Measurements from ENCODE around the gene CD300H. TPM values are rescaled to one million over a fixed set of nuclear protein-coding genes. Genes with fewer than 3 reads are reported as not detected.
"Not testable (repeated sequence)": the region's sequence is repeated elsewhere in the genome, so short reads cannot be mapped to it uniquely, and the experiment has no call there.

CD300H gene
- total RNA-seq, 1 donor from 2014 or later, result not detected

DNA sequence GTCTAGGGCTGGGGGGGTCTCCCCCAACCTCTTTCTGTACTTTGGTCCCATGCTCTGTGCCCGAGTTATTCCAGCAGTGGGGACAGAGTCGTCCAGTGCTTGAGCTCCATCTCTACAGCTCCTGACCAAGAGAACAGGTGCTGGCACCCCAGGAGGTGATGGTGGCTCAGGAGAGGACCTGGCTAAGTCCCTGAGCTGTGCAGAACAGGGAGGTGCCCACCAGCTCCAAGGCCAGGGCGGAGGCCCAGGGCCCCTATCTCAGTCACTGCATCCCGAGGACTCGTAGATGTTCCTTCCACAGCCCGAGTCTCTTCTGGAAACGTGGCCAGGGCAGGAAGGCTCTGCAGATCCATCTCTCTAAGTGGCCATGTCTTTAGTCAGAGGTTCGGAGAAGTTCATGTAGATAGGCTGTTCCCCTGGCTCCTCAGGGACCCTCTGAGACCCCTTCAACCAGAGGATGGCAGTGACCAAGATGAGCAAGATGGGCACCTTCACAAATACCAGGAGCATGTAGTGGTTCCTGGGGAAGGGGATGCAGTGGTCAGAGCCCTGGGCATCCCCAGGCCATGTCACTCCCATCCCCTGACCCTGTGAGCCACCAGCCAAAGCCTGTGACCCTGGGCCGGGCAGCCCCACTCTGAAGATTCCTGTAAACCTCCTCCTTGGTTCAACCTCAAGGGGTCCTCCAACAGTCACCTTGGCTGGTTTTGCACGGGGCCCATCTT lies 44.8 kb downstream of the CD300H start:
- no peak for DNase-seq (ENCODE audit: low read depth)
- H3K4me3 ChIP-seq (ENCODE audit: low read depth, low read length), result no peak overlapping the region
- TF ChIP-seq, protein P1, sequence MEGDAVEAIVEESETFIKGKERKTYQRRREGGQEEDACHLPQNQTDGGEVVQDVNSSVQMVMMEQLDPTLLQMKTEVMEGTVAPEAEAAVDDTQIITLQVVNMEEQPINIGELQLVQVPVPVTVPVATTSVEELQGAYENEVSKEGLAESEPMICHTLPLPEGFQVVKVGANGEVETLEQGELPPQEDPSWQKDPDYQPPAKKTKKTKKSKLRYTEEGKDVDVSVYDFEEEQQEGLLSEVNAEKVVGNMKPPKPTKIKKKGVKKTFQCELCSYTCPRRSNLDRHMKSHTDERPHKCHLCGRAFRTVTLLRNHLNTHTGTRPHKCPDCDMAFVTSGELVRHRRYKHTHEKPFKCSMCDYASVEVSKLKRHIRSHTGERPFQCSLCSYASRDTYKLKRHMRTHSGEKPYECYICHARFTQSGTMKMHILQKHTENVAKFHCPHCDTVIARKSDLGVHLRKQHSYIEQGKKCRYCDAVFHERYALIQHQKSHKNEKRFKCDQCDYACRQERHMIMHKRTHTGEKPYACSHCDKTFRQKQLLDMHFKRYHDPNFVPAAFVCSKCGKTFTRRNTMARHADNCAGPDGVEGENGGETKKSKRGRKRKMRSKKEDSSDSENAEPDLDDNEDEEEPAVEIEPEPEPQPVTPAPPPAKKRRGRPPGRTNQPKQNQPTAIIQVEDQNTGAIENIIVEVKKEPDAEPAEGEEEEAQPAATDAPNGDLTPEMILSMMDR (conservative IDR thresholded peaks at IDR 0.05; ENCODE audit: low read depth, low read length), result no peak

DNA sequence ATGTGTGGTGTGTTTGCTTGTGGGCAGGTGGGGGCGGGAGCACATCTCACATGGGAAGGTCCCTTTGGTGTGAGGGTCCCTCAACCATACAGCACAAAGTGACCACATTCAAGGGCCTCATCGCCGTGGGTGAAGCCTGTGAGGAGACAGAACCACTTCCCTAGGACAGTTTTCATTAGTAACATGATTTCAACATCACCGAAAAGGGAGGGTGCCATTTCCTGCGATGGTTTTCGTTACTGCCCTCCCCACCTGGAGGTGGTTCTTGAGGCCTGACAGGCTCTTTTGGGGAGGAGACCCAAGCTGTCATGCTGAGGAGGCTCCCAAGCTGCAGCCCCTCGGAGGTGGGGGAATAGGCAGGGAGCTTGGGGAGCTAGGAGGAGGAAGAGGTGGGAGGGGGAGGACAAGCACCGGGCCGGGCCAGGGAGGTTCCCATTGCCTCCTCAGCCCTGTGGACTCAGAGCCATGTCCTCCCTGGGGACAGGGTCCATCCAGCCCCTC lies 45.6 kb downstream of the CD300H start:
- H3K4me3 ChIP-seq (ENCODE audit: low read depth, low read length), result no peak overlapping the region
- TF ChIP-seq, protein P1 (conservative IDR thresholded peaks at IDR 0.05; ENCODE audit: low read depth, low read length), result no peak
- DNase-seq (ENCODE audit: low read depth), result no peak

DNA sequence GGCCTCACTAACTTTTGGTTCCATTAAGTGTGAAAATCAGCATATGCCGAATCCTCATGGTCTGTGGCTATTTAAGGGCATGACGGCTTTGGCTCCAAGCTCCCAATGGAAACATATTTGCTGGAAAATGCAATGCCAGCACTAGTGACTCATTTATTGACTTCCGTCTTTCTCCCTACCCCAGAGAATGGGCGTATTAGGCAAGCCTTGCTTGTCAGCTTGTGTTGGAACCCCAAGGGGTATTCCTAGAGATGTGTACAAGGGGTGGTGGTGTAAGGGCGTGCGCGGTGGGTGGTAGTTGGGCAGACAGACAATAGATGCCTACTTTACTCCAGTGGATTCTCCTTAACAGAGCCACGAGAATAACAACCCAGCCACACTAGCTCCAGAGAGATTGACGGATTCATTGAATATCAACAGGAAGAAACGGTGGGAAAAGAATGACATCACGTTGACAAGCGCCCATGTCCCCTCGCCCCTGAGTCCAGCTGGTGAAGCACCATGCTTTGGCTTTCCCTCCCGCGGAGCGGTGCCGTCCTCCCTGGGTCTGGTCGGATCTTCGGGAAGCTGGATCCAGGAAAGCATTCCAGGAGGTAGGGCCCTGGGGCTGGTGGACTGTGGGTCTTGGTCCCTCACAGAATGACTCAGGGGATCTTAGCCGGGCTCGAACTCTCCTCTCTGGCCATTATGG lies 46.4 kb downstream of the CD300H start:
- H3K4me3 ChIP-seq (ENCODE audit: low read depth, low read length), result no peak overlapping the region
- DNase-seq (ENCODE audit: low read depth), result no peak
- TF ChIP-seq, protein P1 (conservative IDR thresholded peaks at IDR 0.05; ENCODE audit: low read depth, low read length), result no peak

DNA sequence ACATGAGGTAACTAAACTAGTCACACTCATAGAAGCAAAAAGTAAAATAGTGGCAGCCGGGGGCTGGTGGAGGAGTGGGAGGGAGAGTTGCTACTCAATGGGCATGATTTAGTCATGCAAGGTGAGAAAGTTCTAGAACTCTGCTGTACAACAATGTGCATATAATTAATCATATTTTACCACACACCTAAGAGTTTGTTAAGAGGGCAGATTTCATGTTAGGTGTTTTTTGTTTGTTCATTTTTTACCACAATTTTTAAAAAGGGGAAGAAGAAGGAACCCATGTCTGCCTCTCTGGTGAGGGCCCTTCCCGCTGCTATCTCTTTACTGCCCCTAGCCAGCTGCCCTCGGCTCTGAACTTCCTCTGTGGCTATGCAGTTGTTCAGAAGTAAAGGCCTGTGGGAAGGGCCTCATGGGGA lies 47.3 kb downstream of the CD300H start:
- no peak for DNase-seq (ENCODE audit: low read depth)
- no peak overlapping the region for H3K4me3 ChIP-seq (ENCODE audit: low read depth, low read length)
- TF ChIP-seq, protein P1 (conservative IDR thresholded peaks at IDR 0.05; ENCODE audit: low read depth, low read length), result no peak

DNA sequence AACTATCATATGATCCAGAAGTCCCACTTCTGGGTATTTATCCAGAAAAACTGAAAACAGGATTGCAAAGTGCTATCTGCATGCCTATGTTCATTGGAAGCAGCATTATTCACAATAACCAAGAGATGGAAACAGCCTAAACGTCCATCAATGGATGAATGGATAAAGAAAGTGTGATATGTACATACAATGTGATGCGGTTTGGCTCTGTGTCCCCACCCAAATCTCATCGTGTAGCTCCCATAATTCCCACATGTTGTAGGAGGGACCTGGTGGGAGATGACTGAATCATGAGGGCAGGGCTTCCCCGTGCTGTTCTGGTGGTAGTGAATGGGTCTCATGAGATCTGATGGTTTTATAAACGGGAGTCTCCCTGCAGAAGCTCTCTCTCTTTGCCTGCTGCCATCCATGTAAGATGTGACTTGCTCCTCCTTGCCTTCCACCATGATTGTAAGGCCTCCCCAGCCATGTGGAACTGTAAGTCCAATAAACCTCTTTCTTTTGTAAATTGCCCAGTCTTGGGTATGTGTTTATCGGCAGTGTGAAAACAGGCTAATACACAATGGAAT lies 48.8 kb downstream of the CD300H start:
- DNase-seq (ENCODE audit: low read depth); H3K4me3 ChIP-seq (ENCODE audit: low read depth, low read length): not testable (repeated sequence)

DNA sequence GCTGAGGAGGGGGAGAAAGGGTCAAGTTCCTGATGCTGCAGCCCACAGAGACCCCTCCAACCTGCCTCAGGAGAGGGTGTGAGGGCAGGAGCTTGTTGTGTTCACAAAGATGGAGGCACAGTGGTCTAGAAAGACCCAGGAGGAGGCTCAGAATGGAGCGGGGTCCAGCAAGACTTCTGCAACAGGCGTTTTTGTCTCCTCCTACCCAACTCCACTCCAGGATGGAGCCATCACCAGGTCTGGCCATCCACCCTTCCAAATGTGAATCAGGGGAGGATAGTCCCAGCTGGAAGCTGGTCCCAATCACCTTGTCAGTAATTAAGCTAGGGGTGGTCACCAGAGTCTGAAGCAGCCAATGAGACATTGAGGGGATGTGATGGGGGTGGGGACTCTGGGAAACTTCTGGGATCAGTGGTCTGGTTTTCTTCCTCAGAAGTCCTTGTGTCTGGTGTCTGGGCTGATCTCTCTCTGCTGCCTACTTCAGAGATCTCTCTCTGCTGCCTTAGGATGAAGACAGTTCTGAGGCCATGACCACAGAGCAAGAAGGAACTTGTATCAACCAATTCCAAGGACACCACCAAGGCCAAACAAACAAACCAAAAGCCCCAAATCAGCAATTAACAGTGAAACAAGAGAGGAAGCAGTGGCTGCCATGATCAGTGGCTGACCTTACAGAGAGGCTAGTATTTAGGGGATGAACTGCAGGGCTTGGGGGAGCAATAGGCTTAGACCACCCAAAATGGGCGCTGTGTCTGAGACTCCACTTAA lies 50.6 kb downstream of the CD300H start:
- H3K4me3 ChIP-seq (ENCODE audit: low read depth, low read length), result no peak overlapping the region
- DNase-seq (ENCODE audit: low read depth), result no peak
- TF ChIP-seq, protein P1 (conservative IDR thresholded peaks at IDR 0.05; ENCODE audit: low read depth, low read length), result no peak

DNA sequence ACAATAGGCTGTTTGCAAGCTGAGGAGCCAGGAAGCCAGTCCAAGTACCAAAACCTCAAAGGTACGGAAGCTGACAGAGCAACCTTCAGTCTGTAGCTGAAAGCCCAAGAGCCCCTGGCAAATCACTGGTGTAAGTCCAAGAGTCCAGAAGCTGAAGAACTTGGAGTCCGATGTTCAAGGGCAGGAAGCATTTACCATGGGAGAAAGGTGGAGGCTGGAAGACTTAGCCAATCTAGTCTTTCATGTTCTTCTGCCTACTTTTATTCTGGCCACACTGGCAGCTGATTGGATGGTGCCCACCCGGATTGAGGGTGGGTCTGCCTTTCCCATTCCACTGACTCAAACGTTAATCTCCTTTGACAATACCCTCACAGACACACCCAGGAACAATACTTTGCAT lies 51.4 kb downstream of the CD300H start:
- H3K4me3 ChIP-seq (ENCODE audit: low read depth, low read length), result no peak overlapping the region
- DNase-seq (ENCODE audit: low read depth), result no peak
- TF ChIP-seq, protein P1 (conservative IDR thresholded peaks at IDR 0.05; ENCODE audit: low read depth, low read length), result no peak

All from epithelial cell of proximal tubule (primary cell).